Fibroblast of peridontal ligament (primary cell): ENCODE measurements around the gene B4GALT6.

Source experiments
- DNase-seq: peaks from one replicate; pipeline ENCODE4 v3.0.0-alpha.2; 2010; ENCODE audit errors: extremely low read depth

B4GALT6 gene

DNA sequence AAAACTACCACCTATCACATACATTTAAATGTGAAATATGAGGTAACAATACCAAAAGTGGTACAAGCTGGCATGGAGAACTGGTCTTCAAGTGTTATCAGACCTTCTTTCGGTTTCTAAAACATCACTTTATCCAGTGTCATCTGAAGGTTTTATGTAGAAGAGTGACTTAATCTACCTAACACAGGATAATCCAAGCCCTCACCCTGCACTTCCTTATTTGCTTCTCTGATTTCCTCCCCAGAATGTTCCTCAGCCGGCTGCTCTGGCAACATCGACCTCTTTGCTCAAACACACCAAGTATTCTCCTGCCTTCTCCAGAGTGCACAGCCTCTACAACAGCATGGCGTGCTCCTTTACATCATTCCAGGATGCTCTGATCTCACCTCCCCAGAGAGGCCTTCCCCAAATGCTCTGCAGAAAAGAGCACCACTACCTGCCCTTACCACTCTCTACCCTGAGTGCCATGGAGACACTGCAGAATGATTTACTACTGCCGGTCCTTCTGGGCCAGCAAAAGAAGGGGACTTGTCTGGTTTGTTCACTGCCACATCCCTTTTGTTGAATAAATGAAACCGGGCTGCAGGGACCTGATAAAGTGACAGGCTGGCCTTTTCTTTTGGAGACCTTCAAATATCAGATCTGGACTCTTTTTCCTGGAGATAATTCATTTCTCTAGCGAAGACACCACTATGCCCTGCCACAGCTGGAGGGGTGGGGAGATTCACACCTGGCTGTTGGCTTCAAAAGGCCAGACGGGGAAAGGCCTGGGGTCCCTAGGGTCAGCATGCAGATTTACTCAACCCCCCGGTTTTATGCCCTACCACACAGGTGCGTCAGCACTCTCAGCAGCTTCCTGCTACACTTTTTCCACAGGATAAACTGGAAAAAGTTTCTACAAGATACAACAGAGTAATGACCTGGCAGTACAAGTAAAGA is 50.7 kb downstream of the B4GALT6 start:
- DNase-seq: no peak

DNA sequence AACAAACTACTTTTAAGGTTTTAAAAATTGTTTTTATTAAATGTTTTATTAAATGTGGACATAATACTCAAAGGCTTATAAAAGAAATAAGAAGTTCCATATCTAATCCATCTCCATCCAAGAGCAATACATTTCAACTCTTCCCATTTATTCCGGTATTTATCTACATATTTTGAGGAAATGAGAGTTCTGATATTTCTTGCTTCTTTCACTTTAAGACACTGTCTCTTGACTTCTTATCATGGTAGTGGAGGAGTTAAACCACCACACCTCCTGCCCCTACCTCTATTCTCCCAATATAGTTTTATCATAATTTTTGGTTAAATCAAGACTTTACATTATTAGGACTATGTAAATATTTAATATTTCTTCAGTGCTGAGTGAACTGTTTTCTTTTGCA is 52.0 kb downstream of the B4GALT6 start:
- DNase-seq: no peak

DNA sequence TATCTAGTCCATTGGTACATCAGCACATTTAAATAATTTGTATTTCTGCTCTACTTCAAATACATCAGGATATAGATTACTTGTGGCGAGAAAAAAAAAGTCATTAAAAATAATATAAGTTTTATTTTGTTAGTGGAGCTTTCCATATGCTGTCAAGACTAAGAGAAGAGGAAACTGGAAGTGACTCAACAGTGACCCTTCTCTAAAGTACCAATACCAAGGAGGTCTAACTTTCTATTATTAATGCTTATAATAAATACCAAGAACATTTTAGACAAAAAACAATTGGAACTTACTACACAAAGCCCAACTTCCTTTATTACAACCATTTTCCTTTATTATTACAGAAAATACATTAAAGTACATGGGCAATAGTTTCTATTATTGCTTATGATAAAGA is 52.9 kb downstream of the B4GALT6 start:
- no peak for DNase-seq

DNA sequence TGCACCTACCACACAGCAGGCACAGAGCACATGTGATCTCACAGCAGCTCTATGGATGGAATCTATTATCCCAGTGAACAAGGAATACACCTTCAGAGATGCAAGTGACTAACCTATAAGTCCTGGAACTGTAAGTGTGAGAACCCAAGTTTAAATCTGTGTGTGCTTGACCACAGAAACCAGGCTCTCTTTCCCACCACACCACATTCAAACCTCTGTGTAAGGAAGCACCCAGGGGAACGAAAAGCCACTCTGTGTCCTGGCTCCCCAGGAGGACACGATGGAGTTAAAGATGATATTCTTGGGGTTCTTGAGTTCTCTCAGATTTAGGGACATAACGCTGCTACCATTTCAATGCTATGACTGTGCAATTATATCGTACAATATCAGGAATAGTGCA is 53.8 kb downstream of the B4GALT6 start:
- no peak for DNase-seq

DNA sequence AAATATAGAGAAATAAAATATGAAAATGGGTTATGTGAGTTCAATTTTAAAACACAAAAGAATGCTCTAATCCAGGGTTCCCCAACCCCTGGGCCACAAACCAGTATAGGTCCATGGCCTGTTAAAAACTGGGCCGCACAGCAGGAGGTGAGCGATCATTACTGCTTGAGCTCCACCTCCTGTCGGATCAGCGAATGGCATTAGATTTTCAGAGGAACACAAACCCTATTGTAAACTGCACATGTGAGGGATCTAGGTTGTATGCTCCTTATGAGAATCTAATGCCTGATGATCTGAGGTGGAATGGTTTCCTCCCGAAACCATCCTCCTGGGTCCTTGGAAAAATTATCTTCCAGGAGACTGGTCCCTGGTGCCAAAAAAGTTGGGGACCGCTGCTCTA is 58.0 kb downstream of the B4GALT6 start:
- DNase-seq: no peak

DNA sequence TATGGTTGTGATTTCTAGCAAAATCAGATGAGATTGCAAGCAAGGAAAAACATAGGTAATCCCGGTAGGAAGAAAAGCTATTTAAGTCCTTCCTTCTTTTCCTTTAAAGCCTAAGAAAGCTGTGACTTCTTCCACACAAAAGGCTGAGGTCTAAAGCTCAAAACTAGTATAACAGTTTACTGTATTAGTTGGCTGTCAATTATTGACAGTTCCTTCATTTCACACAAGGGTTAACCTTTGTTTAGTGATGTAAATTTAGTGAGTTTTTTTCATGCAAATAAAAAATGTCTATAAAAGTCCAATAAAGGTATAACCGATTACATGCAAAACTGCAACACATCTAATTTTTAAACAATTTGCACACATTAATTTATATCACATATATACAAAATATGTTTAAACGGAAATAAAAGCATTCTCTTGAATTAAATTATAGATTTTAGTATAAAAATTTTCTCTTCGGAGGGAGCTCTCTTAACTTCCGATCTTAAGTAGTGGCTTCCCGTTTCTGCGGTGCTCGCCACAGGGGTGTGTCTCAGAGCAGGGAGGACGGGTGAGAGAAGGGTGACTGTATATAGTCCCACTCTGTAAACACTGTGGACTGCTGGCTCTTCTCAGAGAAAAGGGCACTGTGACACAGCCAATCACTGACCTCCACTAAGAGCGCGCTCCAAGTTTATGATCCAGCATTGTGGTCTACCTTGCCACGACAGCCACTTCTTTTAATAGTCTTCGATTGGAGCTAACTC is 59.3 kb downstream of the B4GALT6 start:
- DNase-seq: no peak

DNA sequence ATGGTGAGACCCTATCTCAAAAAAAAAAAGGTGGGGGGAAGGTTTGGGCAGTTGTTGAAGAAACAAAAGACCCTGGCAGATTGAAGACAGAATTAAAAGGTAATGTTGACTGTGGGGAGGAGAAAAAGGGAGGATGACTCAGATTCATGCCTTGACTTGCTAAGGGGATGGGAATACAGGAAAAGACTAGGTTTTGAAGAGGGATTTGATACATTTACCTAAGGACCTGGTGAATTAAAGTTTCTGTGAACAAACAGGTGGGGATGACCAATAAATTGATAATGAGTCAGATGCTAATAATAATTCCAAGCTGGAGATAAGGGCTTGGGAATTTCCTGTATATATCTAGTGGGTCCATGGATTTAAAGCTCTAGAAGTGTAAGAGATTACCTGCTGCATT is 65.1 kb downstream of the B4GALT6 start:
- no peak for DNase-seq

DNA sequence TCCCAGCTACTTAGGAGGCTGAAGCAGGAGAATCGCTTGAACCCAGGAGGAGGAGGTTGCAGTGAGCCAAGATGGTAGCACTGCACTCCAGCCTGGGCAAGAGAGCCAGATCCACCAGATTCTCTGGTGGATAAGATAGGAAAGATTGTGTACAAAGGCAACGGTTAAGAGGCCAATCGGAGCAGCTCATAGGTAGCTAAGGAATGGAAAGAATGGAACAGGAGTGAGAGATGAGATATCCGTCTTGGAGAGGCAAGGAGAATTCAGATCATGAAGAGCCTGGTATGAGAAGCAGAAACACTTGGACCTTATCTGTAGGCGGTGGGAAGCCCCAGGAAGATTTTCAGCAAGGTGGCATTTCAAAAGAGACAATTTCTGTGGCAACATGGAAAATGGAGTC is 65.6 kb downstream of the B4GALT6 start:
- no peak for DNase-seq

DNA sequence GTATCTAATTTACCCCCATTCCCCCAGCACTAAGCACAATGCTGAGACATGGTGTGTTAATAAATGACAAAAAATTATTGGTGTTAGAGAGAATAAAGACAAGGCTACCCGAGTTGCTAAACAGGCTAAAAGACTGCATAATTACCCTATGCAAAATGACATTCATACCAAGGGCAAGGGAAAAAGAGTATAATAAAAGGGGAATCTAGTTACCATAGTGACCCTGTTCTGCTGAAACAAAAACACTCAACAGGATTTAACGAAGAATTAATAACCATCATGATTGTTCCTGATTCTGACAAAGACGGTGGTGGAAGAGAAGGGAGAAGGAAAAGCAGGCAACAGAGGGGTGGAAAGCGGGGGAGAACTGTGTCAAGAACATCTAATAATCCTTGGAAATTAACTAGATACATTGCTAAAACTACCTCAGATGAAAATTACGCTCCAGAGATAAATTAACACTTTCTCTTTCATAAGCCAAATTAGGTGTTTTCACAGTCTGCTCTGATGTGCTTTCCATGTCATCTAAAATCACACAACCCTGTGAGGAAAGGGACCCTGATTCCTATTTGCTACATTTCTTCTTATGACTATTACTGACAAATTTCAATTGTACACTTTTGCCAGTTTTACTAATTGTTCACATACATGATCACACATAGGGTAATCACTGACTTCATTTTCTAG is 67.2 kb downstream of the B4GALT6 start:
- DNase-seq: no peak

DNA sequence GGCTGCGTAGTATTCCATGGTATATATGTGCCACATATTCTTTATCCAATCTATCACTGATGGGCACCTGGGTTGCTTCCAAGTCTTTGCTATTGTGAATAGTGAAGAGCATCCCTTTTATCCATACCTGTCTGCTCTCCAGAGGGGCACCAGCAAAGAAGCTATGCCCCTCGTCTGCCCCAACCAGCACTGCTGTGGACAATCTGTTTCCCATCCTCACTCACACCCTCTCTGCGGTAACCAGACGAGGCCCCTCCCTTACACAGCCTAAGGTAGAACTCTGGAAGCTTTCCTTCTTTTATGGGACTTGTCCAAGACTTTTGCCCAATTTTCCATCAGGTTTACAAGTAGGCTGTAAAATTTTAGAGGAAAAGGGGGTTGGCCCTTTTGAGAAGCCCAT is 67.8 kb downstream of the B4GALT6 start:
- DNase-seq: no peak

DNA sequence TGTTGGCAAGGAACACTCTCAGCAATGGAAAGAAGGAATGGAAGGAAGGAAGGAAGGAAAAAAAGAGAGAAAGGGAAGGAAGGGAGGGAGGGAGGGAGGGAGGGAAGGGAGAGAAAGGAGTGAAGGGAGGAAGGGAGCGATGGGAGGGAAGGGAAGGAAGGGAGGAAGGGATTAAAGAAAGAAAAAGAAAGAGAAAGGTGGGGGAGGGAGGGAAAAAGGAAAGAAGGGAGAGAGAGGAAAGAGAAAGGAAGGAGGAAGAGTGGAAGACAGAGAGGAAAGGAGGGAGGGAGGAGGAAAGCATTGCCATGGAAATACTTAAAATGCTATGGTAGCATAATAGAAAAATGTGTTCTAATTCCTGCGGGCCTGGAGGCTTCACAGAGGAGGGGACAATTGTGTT is 70.3 kb downstream of the B4GALT6 start:
- DNase-seq: no peak

DNA sequence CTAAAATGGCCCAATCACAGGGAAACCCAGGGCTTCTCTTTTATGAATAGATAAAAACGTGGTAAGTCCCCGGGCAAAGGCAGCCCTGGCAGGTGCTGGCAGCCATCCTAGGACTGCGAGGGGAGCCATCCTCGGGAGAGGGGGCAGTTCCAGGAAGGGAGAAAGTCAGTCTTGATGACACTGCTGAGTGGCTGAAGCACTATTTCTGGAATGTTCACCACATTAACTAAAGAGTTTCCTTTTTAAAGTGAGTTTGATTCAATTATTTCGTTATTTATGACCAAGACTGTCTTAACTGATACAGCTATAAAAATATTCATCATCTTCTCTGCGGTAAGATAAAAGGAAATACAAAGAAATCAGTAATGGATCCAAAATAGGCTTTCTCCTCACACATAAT is 72.3 kb downstream of the B4GALT6 start:
- DNase-seq: no peak

DNA sequence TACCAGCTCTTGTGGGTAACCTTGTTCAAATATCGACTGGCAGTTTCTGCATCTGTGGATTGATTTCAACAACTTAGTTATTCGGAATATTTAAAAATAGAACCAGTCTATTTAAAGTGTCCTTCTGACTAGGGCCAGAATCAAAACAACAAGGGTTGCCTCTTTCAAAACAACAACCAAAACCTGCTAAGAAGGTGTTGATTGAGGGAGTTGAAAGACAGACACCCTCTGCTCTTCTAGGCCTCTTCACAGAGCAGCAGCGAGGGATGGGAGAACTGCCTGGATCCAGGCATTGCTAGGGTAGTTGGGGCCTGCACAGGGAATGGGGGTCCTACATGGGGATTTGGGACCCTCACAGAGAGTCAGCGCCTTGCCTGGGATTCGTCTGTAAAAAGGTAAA is 72.9 kb downstream of the B4GALT6 start:
- DNase-seq: no peak

DNA sequence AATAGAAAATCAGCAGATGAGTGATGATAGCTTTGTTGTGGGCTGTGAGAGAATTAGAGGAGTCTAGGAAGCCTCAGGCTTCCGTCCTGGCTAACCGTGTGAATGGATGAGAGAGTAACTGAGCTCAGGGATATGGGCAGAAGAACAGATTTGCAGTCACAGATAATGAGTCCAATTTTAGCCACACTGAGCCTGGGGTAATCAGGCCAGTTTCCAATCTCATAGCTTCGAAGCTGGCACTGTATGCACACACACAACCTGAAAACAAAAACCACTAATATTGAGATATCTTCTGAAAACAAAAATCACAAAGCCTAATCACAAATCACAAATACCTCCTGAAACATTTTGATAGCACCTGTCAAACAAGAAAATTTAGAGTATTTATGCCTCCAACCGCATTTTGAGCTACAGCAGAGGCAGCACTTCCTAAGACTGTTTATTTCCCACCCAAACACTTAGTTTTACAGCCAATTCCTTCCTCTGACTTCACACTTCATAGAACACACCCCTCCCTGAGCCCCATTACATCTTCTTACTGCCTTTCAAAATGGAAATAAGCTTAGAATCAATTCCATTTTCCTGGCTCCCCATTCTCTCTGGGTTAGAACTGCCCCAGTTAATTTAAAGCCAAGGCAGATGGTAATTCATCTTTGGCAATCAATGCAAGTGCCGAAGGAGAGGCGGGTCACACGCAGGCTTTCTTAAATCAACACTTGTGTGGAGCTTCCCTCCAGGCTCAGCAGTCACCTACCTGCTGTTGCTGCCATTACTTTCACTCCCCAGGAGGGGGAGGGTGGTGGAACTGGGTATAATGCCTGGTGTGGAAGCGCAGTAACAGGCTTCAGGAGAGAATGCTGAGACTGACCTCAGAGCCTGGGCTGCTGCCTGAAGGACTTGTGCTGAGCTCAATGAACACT is 73.8 kb downstream of the B4GALT6 start:
- no peak for DNase-seq

DNA sequence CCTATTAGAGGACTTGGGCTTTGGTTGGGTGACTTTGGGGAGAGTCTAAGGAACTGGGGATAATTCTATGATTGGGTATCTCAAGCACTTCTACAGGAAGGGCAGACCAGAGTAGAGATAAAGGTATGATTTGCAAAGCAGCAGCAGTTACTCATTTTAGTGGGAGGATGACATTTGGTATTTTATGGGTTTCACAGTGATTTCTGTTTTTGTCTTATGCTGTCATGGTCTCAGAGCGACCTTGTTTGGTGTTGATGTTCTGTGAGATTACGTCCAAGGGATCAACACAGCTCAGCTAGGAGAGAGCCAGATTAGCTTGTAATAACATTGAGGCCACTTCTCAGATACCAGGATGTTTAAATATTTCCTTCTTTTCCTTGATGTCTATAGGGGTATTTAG is 74.5 kb downstream of the B4GALT6 start:
- no peak for DNase-seq

DNA sequence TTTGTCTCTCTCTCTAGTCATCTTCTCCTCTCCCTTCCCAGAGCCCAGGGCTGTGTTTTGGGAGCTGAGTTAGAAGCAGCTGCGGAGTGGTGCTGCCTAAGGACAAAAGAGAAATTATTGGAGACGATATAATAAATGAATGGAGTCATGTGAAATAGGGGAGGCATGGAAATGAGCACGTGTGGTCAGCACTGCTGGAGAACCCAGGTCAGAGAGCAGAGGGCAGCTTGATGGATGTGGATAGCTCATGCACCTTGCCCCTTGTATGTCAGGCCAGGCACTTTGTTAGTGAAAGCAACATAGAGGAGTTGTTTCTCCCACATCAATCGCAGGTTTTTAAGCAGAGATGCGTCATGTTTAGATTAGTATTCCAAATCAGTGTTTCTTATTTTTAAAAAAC is 77.0 kb downstream of the B4GALT6 start:
- DNase-seq: no peak

DNA sequence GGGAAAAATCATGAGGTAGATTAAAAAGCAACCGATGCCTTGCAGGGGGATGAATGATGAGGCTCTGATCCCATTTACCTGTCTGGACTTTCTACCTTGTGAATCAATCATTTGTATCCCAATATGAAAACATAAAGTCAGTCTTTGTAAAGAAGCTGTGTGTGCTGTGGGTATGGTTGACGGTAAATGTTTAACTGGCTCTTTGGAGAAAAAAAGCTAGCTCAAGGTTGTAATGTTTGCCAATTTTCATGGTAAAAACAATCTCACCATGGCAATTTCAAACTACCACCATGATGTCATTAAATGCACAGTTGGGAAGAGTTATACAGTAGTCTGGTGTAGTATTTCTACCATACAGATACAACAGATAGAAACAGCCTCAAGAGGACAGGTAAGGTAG is 78.1 kb downstream of the B4GALT6 start:
- DNase-seq: no peak

DNA sequence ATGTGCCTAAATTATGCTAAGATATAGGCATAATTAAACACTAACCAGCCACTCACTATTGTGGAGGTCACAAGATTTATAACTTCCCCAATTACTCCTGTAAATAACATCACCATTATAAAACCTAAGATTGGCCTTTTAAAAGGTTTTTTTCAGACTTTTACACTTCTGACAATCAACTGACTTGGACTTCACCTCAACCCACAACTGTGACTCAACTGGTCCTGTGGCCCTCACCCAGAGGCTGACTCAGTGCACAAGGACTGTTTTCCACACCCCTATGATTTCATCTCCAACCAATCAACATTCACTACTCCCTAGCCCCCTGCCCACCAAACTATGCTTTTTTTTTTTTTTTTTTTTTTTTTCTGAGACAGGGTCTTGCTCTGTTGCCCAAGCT is 81.1 kb downstream of the B4GALT6 start:
- no peak for DNase-seq

DNA sequence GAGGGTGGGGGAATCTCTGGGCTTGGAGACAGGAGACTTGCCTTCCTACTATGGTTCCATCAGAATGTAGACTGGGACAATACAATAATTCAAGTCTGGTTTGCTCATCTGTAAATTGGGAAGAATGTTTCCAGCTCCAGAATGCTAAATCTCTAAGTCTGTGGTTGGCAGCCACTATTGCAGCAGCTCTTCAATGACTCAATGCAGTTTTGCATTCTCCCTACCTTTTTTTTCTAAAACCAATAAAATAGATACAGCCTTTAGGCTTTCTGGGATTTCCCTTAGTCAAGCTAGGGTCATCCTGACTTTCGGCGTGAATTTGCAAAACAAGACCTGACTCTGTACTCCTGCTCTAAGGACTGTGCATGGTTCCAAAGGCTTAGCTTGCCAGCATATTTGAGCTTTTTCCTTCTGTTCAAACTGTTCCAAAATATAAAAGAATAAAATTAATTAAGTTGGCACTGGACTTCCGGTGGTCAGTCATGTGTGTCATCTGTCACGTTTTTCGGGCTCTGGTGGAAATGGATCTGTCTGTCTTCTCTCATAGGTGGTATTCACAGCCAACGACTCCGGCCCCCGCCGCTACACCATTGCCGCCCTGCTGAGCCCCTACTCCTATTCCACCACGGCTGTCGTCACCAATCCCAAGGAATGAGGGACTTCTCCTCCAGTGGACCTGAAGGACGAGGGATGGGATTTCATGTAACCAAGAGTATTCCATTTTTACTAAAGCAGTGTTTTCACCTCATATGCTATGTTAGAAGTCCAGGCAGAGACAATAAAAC is 86.2 kb downstream of the B4GALT6 start:
- no peak for DNase-seq

DNA sequence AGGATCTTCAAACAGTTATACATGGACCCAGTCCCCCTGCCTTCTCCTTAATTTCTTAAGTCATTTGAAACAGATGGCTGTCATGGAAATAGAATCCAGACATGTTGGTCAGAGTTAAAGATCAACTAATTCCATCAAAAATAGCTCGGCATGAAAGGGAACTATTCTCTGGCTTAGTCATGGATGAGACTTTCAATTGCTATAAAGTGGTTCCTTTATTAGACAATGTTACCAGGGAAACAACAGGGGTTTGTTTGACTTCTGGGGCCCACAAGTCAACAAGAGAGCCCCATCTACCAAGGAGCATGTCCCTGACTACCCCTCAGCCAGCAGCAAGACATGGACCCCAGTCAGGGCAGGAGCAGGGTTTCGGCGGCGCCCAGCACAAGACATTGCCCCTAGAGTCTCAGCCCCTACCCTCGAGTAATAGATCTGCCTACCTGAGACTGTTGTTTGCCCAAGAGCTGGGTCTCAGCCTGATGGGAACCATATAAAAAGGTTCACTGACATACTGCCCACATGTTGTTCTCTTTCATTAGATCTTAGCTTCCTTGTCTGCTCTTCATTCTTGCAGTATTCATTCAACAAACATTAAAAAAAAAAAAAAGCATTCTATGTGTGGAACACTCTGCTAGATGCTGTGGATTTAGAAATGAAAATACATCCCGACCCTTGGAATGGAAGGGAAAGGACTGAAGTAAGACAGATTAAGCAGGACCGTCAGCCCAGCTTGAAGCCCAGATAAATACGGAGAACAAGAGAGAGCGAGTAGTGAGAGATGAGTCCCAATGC is 88.1 kb downstream of the B4GALT6 start:
- DNase-seq: no peak
